ENCODE measurements around the gene WSCD2.

DNA sequence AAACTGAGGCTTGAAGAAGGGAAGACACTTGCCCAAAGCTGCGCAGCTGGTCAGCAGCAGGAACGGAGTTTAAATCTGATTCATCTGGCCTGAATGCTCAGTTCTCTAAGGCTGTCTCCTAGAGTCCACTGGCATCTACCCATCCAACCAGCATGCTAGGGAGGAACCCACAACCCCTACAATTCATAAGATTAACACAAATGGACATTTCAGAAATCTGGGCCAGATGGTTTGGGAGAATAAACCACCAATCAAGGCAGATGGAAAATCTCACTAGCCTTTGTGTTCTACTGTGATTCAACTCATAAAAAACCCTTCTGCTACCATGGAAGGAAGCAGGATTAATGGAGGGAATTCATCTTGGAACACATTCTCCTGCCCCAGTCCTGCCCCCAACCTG, 67.8 kb downstream of the WSCD2 start:
- TF ChIP-seq, protein P1, sequence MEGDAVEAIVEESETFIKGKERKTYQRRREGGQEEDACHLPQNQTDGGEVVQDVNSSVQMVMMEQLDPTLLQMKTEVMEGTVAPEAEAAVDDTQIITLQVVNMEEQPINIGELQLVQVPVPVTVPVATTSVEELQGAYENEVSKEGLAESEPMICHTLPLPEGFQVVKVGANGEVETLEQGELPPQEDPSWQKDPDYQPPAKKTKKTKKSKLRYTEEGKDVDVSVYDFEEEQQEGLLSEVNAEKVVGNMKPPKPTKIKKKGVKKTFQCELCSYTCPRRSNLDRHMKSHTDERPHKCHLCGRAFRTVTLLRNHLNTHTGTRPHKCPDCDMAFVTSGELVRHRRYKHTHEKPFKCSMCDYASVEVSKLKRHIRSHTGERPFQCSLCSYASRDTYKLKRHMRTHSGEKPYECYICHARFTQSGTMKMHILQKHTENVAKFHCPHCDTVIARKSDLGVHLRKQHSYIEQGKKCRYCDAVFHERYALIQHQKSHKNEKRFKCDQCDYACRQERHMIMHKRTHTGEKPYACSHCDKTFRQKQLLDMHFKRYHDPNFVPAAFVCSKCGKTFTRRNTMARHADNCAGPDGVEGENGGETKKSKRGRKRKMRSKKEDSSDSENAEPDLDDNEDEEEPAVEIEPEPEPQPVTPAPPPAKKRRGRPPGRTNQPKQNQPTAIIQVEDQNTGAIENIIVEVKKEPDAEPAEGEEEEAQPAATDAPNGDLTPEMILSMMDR (IDR thresholded peaks at IDR 0.05; ENCODE audit: low read length): no peak
- TF ChIP-seq EZH2 (optimal IDR thresholded peaks at IDR 0.05; ENCODE audit: low read depth, low read length): no peak
- no peak for TF ChIP-seq EZH2phosphoT487 (IDR thresholded peaks at IDR 0.05; ENCODE audit: low read length)
